HL-60/S4 treated with phorbol 12-myristate 13-acetate at 8.2 ng/mL for 4 days and 3 days (cell line): ENCODE data around the gene JARID2.

Experiments
- in situ Hi-C: fragments of 300-500 bp; cut with MboI; formaldehyde crosslinking; loops from 2 replicates; pipeline ENCODE4 v1.15.0; 2022; ENCODE audit warnings: low sequenced_read_pairs

Gene JARID2

GRCh38 chr6:15553031-15553430 lies 307.2 kb downstream of the JARID2 start:
- in situ Hi-C loops = no loop called here

GRCh38 chr6:15553736-15554294 lies 307.9 kb downstream of the JARID2 start:
- in situ Hi-C loops = no loop called here

- in situ Hi-C loops = no loop called here
Observed at GRCh38 chr6:15554728-15555100, 308.8 kb downstream of the JARID2 start.

- in situ Hi-C loops = no loop called here
Observed at GRCh38 chr6:15555101-15556038, 309.5 kb downstream of the JARID2 start.

DNA sequence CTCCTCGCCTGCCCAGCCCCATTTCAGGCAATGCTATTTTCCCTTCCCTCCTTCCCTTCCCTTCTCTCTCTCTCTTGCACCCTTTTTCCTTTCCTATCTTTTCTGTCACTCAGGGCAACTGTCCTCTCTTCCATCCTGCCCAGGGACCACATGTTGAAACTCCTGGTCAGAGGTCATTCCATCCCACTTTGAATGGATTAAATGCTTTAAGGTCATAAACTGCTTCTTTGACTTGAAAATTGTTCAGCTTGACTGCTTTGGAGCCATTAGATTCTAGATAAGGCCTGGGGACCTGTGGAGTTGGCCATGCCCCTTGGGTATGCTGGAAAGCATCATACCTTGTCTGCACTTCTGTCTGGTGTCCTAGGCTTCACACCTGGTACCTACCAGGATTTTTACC lies 310.8 kb downstream of the JARID2 start:
- in situ Hi-C loops = no loop called here

DNA sequence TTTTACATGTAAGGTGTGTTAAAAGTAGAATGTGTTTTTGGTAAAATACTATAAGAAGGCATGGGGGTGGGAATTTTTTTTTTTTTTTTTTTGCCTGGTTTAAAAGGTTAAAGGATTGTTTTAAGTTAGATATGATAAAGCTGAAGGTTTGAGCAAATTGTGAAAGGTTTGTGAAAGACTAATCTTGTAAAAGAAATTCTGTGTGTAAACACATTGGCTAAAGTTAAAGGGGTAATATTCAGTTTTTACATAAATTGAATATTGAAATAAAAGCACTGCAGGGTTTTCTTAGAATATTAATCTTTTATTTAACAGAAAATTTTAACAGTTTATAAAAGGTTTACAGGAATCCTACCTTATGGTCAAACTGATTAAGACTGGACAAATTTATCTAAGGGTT lies 311.3 kb downstream of the JARID2 start:
- in situ Hi-C loops = no loop called here

- in situ Hi-C loops = no loop called here
Observed at GRCh38 chr6:15560713-15561112, 314.8 kb downstream of the JARID2 start.

DNA sequence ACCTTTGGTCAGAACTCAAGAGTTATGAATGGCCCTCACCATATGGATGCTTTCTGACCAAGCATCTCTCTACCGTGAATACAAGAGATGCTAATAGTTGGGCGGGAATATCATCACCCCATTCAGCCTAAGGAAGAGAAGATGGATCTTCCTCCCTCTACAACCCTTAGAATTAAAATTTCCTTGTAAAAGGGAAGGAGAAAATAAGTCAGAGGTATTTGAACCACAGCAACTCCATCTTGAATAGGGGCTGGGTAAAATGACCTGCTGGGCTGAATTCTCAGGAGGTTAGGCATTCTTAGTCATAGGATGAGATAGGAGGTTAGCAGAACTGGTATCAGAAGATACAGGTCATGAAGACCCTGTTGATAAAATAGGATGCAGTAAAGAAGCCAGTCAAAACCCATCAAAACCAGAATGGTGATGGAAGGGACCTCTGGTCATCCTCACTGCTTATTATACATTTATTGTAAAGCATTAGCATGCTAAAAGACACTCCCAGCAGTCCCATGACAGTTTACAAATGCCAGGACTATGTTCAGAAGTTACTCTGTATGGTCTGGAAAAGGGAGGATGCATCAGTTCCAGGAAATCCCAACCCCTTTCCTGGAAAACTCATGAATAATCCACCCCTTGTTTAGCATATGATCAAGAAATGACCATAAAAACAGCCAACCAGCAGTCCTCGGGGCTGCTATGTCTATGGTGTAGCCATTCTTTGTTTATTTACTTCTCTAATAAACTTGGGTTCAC lies 315.8 kb downstream of the JARID2 start:
- in situ Hi-C loops = no loop called here

DNA sequence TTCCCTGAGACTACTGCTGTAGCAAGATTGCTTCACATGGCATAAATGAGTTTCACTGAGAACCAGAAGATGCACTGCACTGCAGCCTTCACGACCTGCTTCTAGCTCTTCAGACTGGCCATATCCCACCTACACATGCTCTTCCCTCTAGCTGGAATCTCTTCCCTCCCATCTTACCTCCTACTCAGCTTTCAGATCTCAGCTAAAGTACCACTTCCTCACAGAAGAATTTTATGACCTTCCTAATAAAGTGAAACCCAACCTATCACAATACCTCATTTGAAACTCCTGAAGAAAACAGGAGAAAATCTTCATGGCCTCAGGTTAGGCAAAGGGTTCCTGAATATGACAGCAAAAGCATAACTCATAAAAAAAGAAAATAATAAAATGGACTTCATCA lies 317.1 kb downstream of the JARID2 start:
- in situ Hi-C loops = no loop called here

- in situ Hi-C loops = no loop called here
Observed at GRCh38 chr6:15569035-15569995, 323.4 kb downstream of the JARID2 start.

GRCh38 chr6:15570171-15570570 lies 324.3 kb downstream of the JARID2 start:
- in situ Hi-C loops = no loop called here
